Left lung (tissue), 10 donors: ENCODE measurements around the gene ARHGAP10. TPM values are rescaled to one million over a fixed set of nuclear protein-coding genes. Genes with fewer than 3 reads are reported as not detected.

ENCODE experiments used
- ATAC-seq: fragments of 200-7000 bp; cut with Tn5 transposase; one replicate; pipeline ENCODE4 v1.9.1; 2020; ENCODE audit warnings: moderate library complexity
- DNase-seq, 4 donors: peaks; one replicate each; pipeline ENCODE4 v3.0.0-alpha.2; 2013 to 2020
- H3K27ac ChIP-seq, 2 donors: fragments of 200-600 bp; sonication (generic) in 1 of 2; one replicate each; pipeline versions ENCODE4 v1.5.0 to v1.8.0; 2020 to 2021
- H3K27me3 ChIP-seq, 2 donors: fragments of 200-600 bp; sonication (generic) in 1 of 2; one replicate each; pipeline versions ENCODE4 v1.5.0 to v1.8.0; 2020 to 2021
- H3K36me3 ChIP-seq, 2 donors: fragments of 200-600 bp; sonication (generic) in 1 of 2; one replicate each; pipeline versions ENCODE4 v1.5.0 to v1.8.0; 2020 to 2021
- H3K4me1 ChIP-seq, 2 donors: fragments of 200-600 bp; one replicate each; pipeline ENCODE4 v1.8.0; 2021
- H3K4me3 ChIP-seq, 2 donors: fragments of 200-600 bp; sonication (generic) in 1 of 2; one replicate each; pipeline versions ENCODE4 v1.5.0 to v1.8.0; 2020 to 2021; ENCODE audit warnings: mild to moderate bottlenecking in 1 of 2
- H3K9me3 ChIP-seq, 2 donors: fragments of 200-600 bp; sonication (generic) in 1 of 2; one replicate each; pipeline versions ENCODE4 v1.5.0 to v1.8.0; 2020 to 2021
- CTCF ChIP-seq, 2 donors: fragments of 200-600 bp; sonication (generic) in 1 of 2; IDR thresholded peaks; one replicate each; pipeline versions ENCODE4 v1.5.0 to v1.8.0; 2021; ENCODE audit warnings: antibody characterized with exemption in 2 of 2
- intact Hi-C, 2 donors: fragments of 100-400 bp; cut with DNase I; formaldehyde crosslinking; loops; one replicate each; pipeline versions ENCODE4 v1.11.2 to v1.14.2; 2022
- polyA plus RNA-seq, 6 donors: library from polyadenylated mRNA; unstranded; fragments of 120-200 nt; gene quantifications; one replicate each; pipeline ENCODE4 v1.2.1, GENCODE V29; 2013; ENCODE audit not compliant: insufficient read length in 6 of 6
- total RNA-seq, 2 donors: library from RNA; stranded (reverse); fragmentation: NEBNext Ultra II Directional; extraction: Animal tissue kit (Norgen Biotek cat#: 25700); gene quantifications; one replicate each; pipeline ENCODE4 v1.2.1, GENCODE V29; 2021
- donor health status: DM: no; HTN: yes; CAD: no.
- donor health status: DM: no; HTN: no; CAD: no.

ARHGAP10 gene
- total and polyA plus RNA-seq, 8 donors: 11.6 to 25.4 (median 14.2) TPM

- no peak for TF ChIP-seq CTCF (IDR thresholded peaks at IDR 0.05)
- no peak for ATAC-seq
- Histone ChIP-seq H3K27ac (no peak overlapping the region), H3K4me1 (no peaks in the 10 kb centered on the region), H3K36me3 (peaks cover 0 to 26% of the 10 kb centered on the region in 2 donors), H3K4me3 (no peak overlapping the region), H3K27me3 (no peaks in the 10 kb centered on the region), H3K9me3 (no peaks in the 10 kb centered on the region)
- no peak for DNase-seq
- intact Hi-C loops: no loop called here
Measured at GRCh38 chr4:147950261-147950660, 218.4 kb downstream of the ARHGAP10 start.

- Histone ChIP-seq H3K27ac (no peak overlapping the region), H3K9me3 (no peaks in the 10 kb centered on the region)
- ATAC-seq: no peak
Measured at GRCh38 chr4:147950841-147951240, 219.0 kb downstream of the ARHGAP10 start.

GRCh38 chr4:147954850-147955249 is 223.0 kb downstream of the ARHGAP10 start:
- intact Hi-C loops: no loop called here
- H3K4me3 ChIP-seq: no peak overlapping the region
- no peaks in the 10 kb centered on the region for H3K4me1 ChIP-seq
- H3K36me3 ChIP-seq: peaks cover 0 to 2% of the 10 kb centered on the region in 2 donors
- no peak overlapping the region for H3K27ac ChIP-seq
- no peak for TF ChIP-seq CTCF (IDR thresholded peaks at IDR 0.05)
- no peaks in the 10 kb centered on the region for H3K9me3 ChIP-seq
- no peaks in the 10 kb centered on the region for H3K27me3 ChIP-seq
- DNase-seq (no peak), ATAC-seq (no peak)

More at GRCh38 chr4:147950841-147951240, 219.0 kb downstream of the ARHGAP10 start:
- no peaks in the 10 kb centered on the region for H3K27me3 ChIP-seq
- H3K4me1 ChIP-seq: no peaks in the 10 kb centered on the region
- intact Hi-C loops: no loop called here
- no peak for DNase-seq
- H3K36me3 ChIP-seq: peaks cover 0 to 26% of the 10 kb centered on the region in 2 donors
- H3K4me3 ChIP-seq: no peak overlapping the region
- TF ChIP-seq CTCF (IDR thresholded peaks at IDR 0.05): no peak

- Histone ChIP-seq H3K27me3 (no peaks in the 10 kb centered on the region), H3K4me3 (no peak overlapping the region), H3K4me1 (no peaks in the 10 kb centered on the region), H3K9me3 (no peaks in the 10 kb centered on the region), H3K27ac (no peak overlapping the region), H3K36me3 (no peaks in the 10 kb centered on the region)
- DNase-seq (no peak), ATAC-seq (no peak)
- intact Hi-C loops: no loop called here
- TF ChIP-seq CTCF (IDR thresholded peaks at IDR 0.05): no peak
Measured at GRCh38 chr4:147955827-147956558, 224.1 kb downstream of the ARHGAP10 start.

- no peak overlapping the region for H3K27ac ChIP-seq
- ATAC-seq (no peak), DNase-seq (no peak)
- H3K9me3 ChIP-seq: no peaks in the 10 kb centered on the region
- no peak overlapping the region for H3K4me3 ChIP-seq
- no peaks in the 10 kb centered on the region for H3K27me3 ChIP-seq
- H3K36me3 ChIP-seq: no peaks in the 10 kb centered on the region
- no peaks in the 10 kb centered on the region for H3K4me1 ChIP-seq
- no peak for TF ChIP-seq CTCF (IDR thresholded peaks at IDR 0.05)
- intact Hi-C loops: no loop called here
Measured at GRCh38 chr4:147957446-147957845, 225.6 kb downstream of the ARHGAP10 start.
